K562 (cell line): ENCODE measurements around the gene RIMKLB. TPM values are rescaled to one million over a fixed set of nuclear protein-coding genes. Genes with fewer than 3 reads are reported as not detected.

Experiments
- ARID2 ChIP-seq: fragments of 450-650 bp; IDR thresholded peaks from 2 replicates; pipeline ENCODE4 v1.6.1; 2017; ENCODE audit warnings: antibody characterized with exemption, mild to moderate bottlenecking
- DPF2 ChIP-seq: fragments of 450-650 bp; IDR thresholded peaks from 2 replicates; pipeline ENCODE4 v1.6.1; 2016
- KLF16 ChIP-seq: IDR thresholded peaks from 2 replicates; pipeline ENCODE4 v1.6.1; 2016; ENCODE audit warnings: antibody characterized with exemption
- L3MBTL2 ChIP-seq: fragments of 450-650 bp; IDR thresholded peaks from 2 replicates; pipeline ENCODE4 v1.6.1; 2016; ENCODE audit warnings: mild to moderate bottlenecking, moderate library complexity
- MEIS2 ChIP-seq: fragments of 450-650 bp; IDR thresholded peaks from 2 replicates; pipeline ENCODE4 v1.6.1; 2014; ENCODE audit warnings: mild to moderate bottlenecking; ENCODE audit not compliant: partially characterized antibody
- NCOA6 ChIP-seq: fragments of 450-650 bp; IDR thresholded peaks from 2 replicates; pipeline ENCODE4 v1.6.1; 2017; ENCODE audit warnings: mild to moderate bottlenecking
- NFYB ChIP-seq: IDR thresholded peaks from 2 replicates; pipeline ENCODE4 v1.6.1; 2011; ENCODE audit warnings: mild to moderate bottlenecking, moderate library complexity; ENCODE audit not compliant: insufficient read length; ENCODE audit errors: extremely low read depth
- ZBTB17 ChIP-seq: fragments of 450-650 bp; formaldehyde crosslinking; IDR thresholded peaks from 2 replicates; pipeline ENCODE4 v1.4.0; 2020; ENCODE audit warnings: mild to moderate bottlenecking
- polyA plus RNA-seq, 8 experiments: library from polyadenylated mRNA; depleted of rRNA in 4 of 8; stranded (reverse) in 5 of 8; unstranded in 3 of 8; fragments of >200 nt; fragmentation: Nextera tagmentation in 2 of 8; fragmentation: Illumina TruSeq in 1 of 8; extraction: Ambion mirVana in 2 of 8; extraction: Trizol in 1 of 8; gene quantifications; 2 replicates each; pipeline versions ENCODE4 v1.2.1 to v1.2.3, GENCODE V29; 2011 to 2014; ENCODE audit warnings: inconsistent platforms in 1 of 8, missing spikeins in 1 of 8
- total RNA-seq, 7 experiments: library from RNA; depleted of rRNA in 6 of 7; stranded (reverse); fragments of >200 nt in 6 of 7; fragmentation: Illumina TruSeq in 2 of 7; extraction: Trizol in 2 of 7; gene quantifications; 2 replicates each; pipeline versions ENCODE4 v1.2.1 to v1.2.3, GENCODE V29; 2011 to 2021; ENCODE audit warnings: low replicate concordance in 1 of 7
- TF ChIP-seq, protein P1 (sequence below), 2 experiments: fragments of 450-650 bp; formaldehyde crosslinking in 1 of 2; IDR thresholded peaks; 2 replicates each; pipeline versions ENCODE4 v1.4.0 to v1.6.1; 2014 to 2020; ENCODE audit warnings: mild to moderate bottlenecking in 2 of 2, borderline replicate concordance in 1 of 2, low read depth in 1 of 2
- TF ChIP-seq, protein P2 (sequence below): sonication (generic); IDR thresholded peaks from 2 replicates; pipeline ENCODE4 v1.6.1; 2016

Gene RIMKLB
- total and polyA plus RNA-seq, 9 of the 15 experiments (the other 6 are each of a cell fraction or from before 2014, with no cell fraction given), result 6.5 to 22.8 (median 17.2) TPM

DNA sequence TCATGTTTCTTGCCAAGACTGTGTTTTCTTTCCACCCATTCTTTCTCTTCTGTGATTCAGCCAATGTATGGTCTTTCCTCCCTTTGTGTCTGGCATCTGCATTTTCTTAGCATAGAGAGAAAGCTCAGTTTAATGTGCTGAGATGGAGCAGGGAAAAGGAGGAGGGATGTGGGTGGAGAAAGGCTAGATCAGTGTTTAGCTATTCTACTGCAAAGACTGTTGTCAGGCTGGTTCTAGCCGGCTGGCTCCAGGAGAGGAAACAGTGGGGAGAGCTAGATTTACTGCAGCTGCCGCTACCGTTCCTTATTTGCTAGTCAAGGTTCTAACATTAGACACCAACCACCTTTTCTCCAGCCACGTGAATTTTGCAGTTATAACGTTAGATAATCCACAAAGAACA, 5.2 kb upstream of the RIMKLB start (continued):
- TF ChIP-seq, protein P1, sequence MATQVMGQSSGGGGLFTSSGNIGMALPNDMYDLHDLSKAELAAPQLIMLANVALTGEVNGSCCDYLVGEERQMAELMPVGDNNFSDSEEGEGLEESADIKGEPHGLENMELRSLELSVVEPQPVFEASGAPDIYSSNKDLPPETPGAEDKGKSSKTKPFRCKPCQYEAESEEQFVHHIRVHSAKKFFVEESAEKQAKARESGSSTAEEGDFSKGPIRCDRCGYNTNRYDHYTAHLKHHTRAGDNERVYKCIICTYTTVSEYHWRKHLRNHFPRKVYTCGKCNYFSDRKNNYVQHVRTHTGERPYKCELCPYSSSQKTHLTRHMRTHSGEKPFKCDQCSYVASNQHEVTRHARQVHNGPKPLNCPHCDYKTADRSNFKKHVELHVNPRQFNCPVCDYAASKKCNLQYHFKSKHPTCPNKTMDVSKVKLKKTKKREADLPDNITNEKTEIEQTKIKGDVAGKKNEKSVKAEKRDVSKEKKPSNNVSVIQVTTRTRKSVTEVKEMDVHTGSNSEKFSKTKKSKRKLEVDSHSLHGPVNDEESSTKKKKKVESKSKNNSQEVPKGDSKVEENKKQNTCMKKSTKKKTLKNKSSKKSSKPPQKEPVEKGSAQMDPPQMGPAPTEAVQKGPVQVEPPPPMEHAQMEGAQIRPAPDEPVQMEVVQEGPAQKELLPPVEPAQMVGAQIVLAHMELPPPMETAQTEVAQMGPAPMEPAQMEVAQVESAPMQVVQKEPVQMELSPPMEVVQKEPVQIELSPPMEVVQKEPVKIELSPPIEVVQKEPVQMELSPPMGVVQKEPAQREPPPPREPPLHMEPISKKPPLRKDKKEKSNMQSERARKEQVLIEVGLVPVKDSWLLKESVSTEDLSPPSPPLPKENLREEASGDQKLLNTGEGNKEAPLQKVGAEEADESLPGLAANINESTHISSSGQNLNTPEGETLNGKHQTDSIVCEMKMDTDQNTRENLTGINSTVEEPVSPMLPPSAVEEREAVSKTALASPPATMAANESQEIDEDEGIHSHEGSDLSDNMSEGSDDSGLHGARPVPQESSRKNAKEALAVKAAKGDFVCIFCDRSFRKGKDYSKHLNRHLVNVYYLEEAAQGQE (IDR thresholded peaks at IDR 0.05; ENCODE audit: borderline replicate concordance), result peak; percentile 98
- TF ChIP-seq, protein P1 (CRISPR knock-in tag; IDR thresholded peaks at IDR 0.05; ENCODE audit: low read depth), result no peak
- TF ChIP-seq ZBTB17 (CRISPR knock-in tag) (peak; percentile 58; the same call in 1 of the 2 replicates), MEIS2 (peak; percentile 69), ARID2 (no peak), KLF16 (peak; percentile 92), L3MBTL2 (peak; percentile 42; the same call in 1 of the 2 replicates), NCOA6 (no peak), NFYB (no peak), DPF2 (no peak)
- TF ChIP-seq, protein P2, sequence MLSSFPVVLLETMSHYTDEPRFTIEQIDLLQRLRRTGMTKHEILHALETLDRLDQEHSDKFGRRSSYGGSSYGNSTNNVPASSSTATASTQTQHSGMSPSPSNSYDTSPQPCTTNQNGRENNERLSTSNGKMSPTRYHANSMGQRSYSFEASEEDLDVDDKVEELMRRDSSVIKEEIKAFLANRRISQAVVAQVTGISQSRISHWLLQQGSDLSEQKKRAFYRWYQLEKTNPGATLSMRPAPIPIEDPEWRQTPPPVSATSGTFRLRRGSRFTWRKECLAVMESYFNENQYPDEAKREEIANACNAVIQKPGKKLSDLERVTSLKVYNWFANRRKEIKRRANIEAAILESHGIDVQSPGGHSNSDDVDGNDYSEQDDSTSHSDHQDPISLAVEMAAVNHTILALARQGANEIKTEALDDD, result no peak
